Measurements from ENCODE around the gene TNPO2. TPM values are rescaled to one million over a fixed set of nuclear protein-coding genes. Genes with fewer than 3 reads are reported as not detected.

TNPO2 gene
- total RNA-seq, 3 donors from 2014 or later: 46.0 to 73.0 (median 70.8) TPM

GRCh38 chr19:12649941-12650340 lies 73.8 kb downstream of the TNPO2 start:
- Histone ChIP-seq H3K27ac (no peak overlapping the region), H3K36me3 (no peaks in the 10 kb centered on the region), H3K4me1 (peaks cover 0 to 8% of the 10 kb centered on the region in 2 donors), H3K9me3 (no peaks in the 10 kb centered on the region), H3K27me3 (no peaks in the 10 kb centered on the region), H3K4me3 (no peak overlapping the region)
- no peak for TF ChIP-seq POLR2A (IDR thresholded peaks at IDR 0.05)
- TF ChIP-seq POLR2AphosphoS5 (IDR thresholded peaks at IDR 0.05): no peak
- TF ChIP-seq CTCF (IDR thresholded peaks at IDR 0.05): no peak
- no peak for DNase-seq (ENCODE audit: low spot score in 2 of 2)
- intact Hi-C loops (cut with DNase I; ENCODE audit: low total_unique reads): no loop called here

Other genes starting within 250 kb of the TNPO2 start
- gene ZNF709, start 239.1 kb downstream of the TNPO2 start, total RNA-seq: 10 to 100 TPM in 1 of 3 donors, 1 to 10 TPM in 2; 3.0 to 10.2 (median 6.2) TPM
- gene ZNF564, start 172.4 kb downstream of the TNPO2 start, total RNA-seq: 10 to 100 TPM; 14.7 to 25.8 (median 18.7) TPM
- 1 to 10 TPM; 5.6 to 7.9 (median 7.0) TPM for gene ZNF490, start 113.1 kb downstream of the TNPO2 start, total RNA-seq
- gene ZNF791, start 113.0 kb downstream of the TNPO2 start, total RNA-seq: 10 to 100 TPM; 22.4 to 35.3 (median 34.7) TPM
- gene MAN2B1, start 57.2 kb downstream of the TNPO2 start, total RNA-seq: 100 to 1,000 TPM in 1 of 3 donors, 10 to 100 TPM in 2; 45.6 to 118 (median 49.0) TPM
- 10 to 100 TPM in 2 of 3 donors, 1 to 10 TPM in 1; 8.2 to 13.8 (median 10.2) TPM for gene WDR83, start 57.1 kb downstream of the TNPO2 start, total RNA-seq
- 100 to 1,000 TPM in 1 of 3 donors, 10 to 100 TPM in 2; 86.6 to 117 (median 91.4) TPM for gene DHPS, start 42.1 kb downstream of the TNPO2 start, total RNA-seq
- not detected for gene GNG14, start 35.9 kb downstream of the TNPO2 start, total RNA-seq
- 10 to 100 TPM in 1 of 3 donors, 1 to 10 TPM in 2; 4.8 to 13.8 (median 8.5) TPM for gene FBXW9, start 27.3 kb downstream of the TNPO2 start, total RNA-seq
- gene TRIR, start 10.8 kb upstream of the TNPO2 start, total RNA-seq: 100 to 1,000 TPM; 319 to 409 (median 370) TPM
- 10 to 100 TPM; 50.8 to 64.6 (median 62.6) TPM for gene GET3, start 13.6 kb upstream of the TNPO2 start, total RNA-seq
- not detected for gene BEST2, start 27.9 kb upstream of the TNPO2 start, total RNA-seq
- gene HOOK2, start 51.6 kb upstream of the TNPO2 start, total RNA-seq: 100 to 1,000 TPM in 1 of 3 donors, 10 to 100 TPM in 2; 45.8 to 101 (median 98.6) TPM
- 100 to 1,000 TPM; 108 to 581 (median 320) TPM for gene JUNB, start 67.6 kb upstream of the TNPO2 start, total RNA-seq
- gene PRDX2, start 77.9 kb upstream of the TNPO2 start, total RNA-seq: 100 to 1,000 TPM; 150 to 199 (median 199) TPM
- not detected for gene THSD8, start 78.1 kb upstream of the TNPO2 start, total RNA-seq
- 1 to 10 TPM; 5.2 to 8.8 (median 8.5) TPM for gene RNASEH2A, start 82.7 kb upstream of the TNPO2 start, total RNA-seq
- not detected for gene RTBDN, start 110.6 kb upstream of the TNPO2 start, total RNA-seq
- gene MAST1, start 114.6 kb upstream of the TNPO2 start, total RNA-seq: under 1 TPM in 1 of 3 donors, not detected in 2; 0.88 TPM
- 10 to 100 TPM; 29.8 to 61.0 (median 46.2) TPM for gene DNASE2, start 157.5 kb upstream of the TNPO2 start, total RNA-seq
- not detected for gene KLF1, start 163.3 kb upstream of the TNPO2 start, total RNA-seq
- gene GCDH, start 167.2 kb upstream of the TNPO2 start, total RNA-seq: 10 to 100 TPM; 39.2 to 72.8 (median 50.1) TPM
- gene SYCE2, start 195.4 kb upstream of the TNPO2 start, total RNA-seq: under 1 TPM in 1 of 3 donors, not detected in 2; 0.44 TPM
- 10 to 100 TPM; 26.1 to 53.7 (median 40.7) TPM for gene FARSA, start 209.8 kb upstream of the TNPO2 start, total RNA-seq
- 100 to 1,000 TPM; 301 to 410 (median 305) TPM for gene CALR, start 214.7 kb upstream of the TNPO2 start, total RNA-seq
- 10 to 100 TPM; 65.9 to 84.3 (median 66.5) TPM for gene RAD23A, start 221.9 kb upstream of the TNPO2 start, total RNA-seq
- 10 to 100 TPM; 30.3 to 44.2 (median 31.5) TPM for gene GADD45GIP1, start 233.3 kb upstream of the TNPO2 start, total RNA-seq
- gene DAND5, start 245.6 kb upstream of the TNPO2 start, total RNA-seq: not detected